Natural killer cell (primary cell): ENCODE results near the gene LRP1B. TPM values are rescaled to one million over a fixed set of nuclear protein-coding genes. Genes with fewer than 3 reads are reported as not detected.

ENCODE experiments used
- ATAC-seq, 3 donors: fragments of 150-1000 bp in 2 of 3; fragments of 200-7000 bp in 1 of 3; cut with Tn5 transposase; 1 replicate in 1 of 3; 2 replicates in 2 of 3; pipeline ENCODE4 v1.10.0; 2021; ENCODE audit warnings: mild to moderate bottlenecking in 2 of 3, moderate library complexity in 2 of 3
- DNase-seq, 2 donors: peaks; one replicate each; pipeline versions ENCODE4 v3.0.0 to v3.0.0-alpha.2; 2013 to 2021; ENCODE audit warnings: mixed read lengths in 1 of 2
- H3K27ac ChIP-seq: one replicate; pipeline ENCODE4 v1.5.1; 2013; ENCODE audit warnings: mild to moderate bottlenecking, low read length
- H3K27me3 ChIP-seq: one replicate; pipeline ENCODE4 v1.6.1; 2013; ENCODE audit warnings: low read length; ENCODE audit not compliant: control insufficient read depth, insufficient read depth
- H3K36me3 ChIP-seq: one replicate; pipeline ENCODE4 v1.6.1; 2013; ENCODE audit warnings: low read length; ENCODE audit not compliant: control insufficient read depth, insufficient read depth
- H3K4me1 ChIP-seq: one replicate; pipeline ENCODE4 v1.6.1; 2013; ENCODE audit warnings: low read length; ENCODE audit not compliant: control insufficient read depth, insufficient read depth
- H3K4me3 ChIP-seq: one replicate; pipeline ENCODE4 v1.5.1; 2013; ENCODE audit warnings: low read length
- H3K9me3 ChIP-seq: one replicate; pipeline ENCODE4 v1.6.1; 2013; ENCODE audit warnings: low read length; ENCODE audit not compliant: control insufficient read depth, insufficient read depth
- H3K27ac Mint-ChIP-seq, 2 donors: one replicate each; pipeline ENCODE4 v1.8.0; 2022; ENCODE audit warnings: mild to moderate bottlenecking in 2 of 2, mixed read lengths in 2 of 2, moderate library complexity in 1 of 2
- H3K27me3 Mint-ChIP-seq, 2 donors: one replicate each; pipeline ENCODE4 v1.8.0; 2022; ENCODE audit warnings: low read depth in 2 of 2, mixed read lengths in 2 of 2
- H3K36me3 Mint-ChIP-seq: one replicate; pipeline ENCODE4 v1.8.0; 2022; ENCODE audit warnings: mixed read lengths
- H3K4me1 Mint-ChIP-seq, 2 donors: one replicate each; pipeline ENCODE4 v1.8.0; 2022; ENCODE audit warnings: mixed read lengths in 2 of 2
- H3K4me3 Mint-ChIP-seq: one replicate; pipeline ENCODE4 v1.8.0; 2022; ENCODE audit warnings: mild to moderate bottlenecking, moderate library complexity, mixed read lengths
- H3K9me3 Mint-ChIP-seq, 2 donors: one replicate each; pipeline ENCODE4 v1.8.0; 2022; ENCODE audit warnings: mixed read lengths in 2 of 2
- CTCF ChIP-seq: fragments of 200-600 bp; IDR thresholded peaks from one replicate; pipeline ENCODE4 v1.8.0; 2022; ENCODE audit warnings: antibody characterized with exemption
- WGBS: methylation state at CpG from one replicate; pipeline ENCODE4 v1.1.7; 2013; ENCODE audit warnings: missing lambda C conversion rate; ENCODE audit not compliant: insufficient coverage; 5-methylcytosine and 5-hydroxymethylcytosine counted together
- intact Hi-C: fragments of 100-400 bp; cut with micrococcal nuclease; formaldehyde crosslinking; loops from one replicate; pipeline ENCODE4 v1.14.2; 2022
- total RNA-seq, 4 donors: library from RNA; stranded (reverse); fragments of 120-200 nt in 1 of 4; gene quantifications; one replicate each; pipeline versions ENCODE4 v1.2.3 to v1.2.4, GENCODE V29; 2013 to 2022

LRP1B gene
- total RNA-seq, 3 donors from 2014 or later (not counting 1 experiment from before 2014, with no cell fraction given), result 0.05 TPM; not detected in 2

- Histone ChIP-seq H3K4me1 (no peaks in the 10 kb centered on the region), H3K4me3 (no peak overlapping the region), H3K27me3 (no peaks in the 10 kb centered on the region), H3K9me3 (no peaks in the 10 kb centered on the region), H3K36me3 (no peaks in the 10 kb centered on the region), H3K27ac (no peak overlapping the region)
- no peaks in the 10 kb centered on the region for H3K4me1 Mint-ChIP-seq
- 77% methylated on average over 2 of the region's 2 CpGs for WGBS
- no peaks in the 10 kb centered on the region for H3K27me3 Mint-ChIP-seq
- no peak overlapping the region for H3K27ac Mint-ChIP-seq
- no peaks in the 10 kb centered on the region for H3K36me3 Mint-ChIP-seq
- H3K9me3 Mint-ChIP-seq, result peaks cover 3 to 7% of the 10 kb centered on the region in 2 donors
- intact Hi-C loops, result no loop called here
- no peak for TF ChIP-seq CTCF
- H3K4me3 Mint-ChIP-seq, result no peak overlapping the region
- DNase-seq (no peak), ATAC-seq (no peak)
Observed at GRCh38 chr2:140354544-140354943, 1776.3 kb downstream of the LRP1B start.

GRCh38 chr2:140353541-140353940 lies 1777.3 kb downstream of the LRP1B start:
- H3K4me3 ChIP-seq, result no peak overlapping the region
- ATAC-seq, result no peak

GRCh38 chr2:140351692-140352091 lies 1779.1 kb downstream of the LRP1B start:
- Mint-ChIP-seq H3K36me3 (no peaks in the 10 kb centered on the region), H3K4me1 (no peaks in the 10 kb centered on the region), H3K27me3 (no peaks in the 10 kb centered on the region), H3K27ac (no peak overlapping the region), H3K9me3 (peaks cover 3 to 7% of the 10 kb centered on the region in 2 donors), H3K4me3 (no peak overlapping the region)
- Histone ChIP-seq H3K27ac (no peak overlapping the region), H3K9me3 (no peaks in the 10 kb centered on the region), H3K4me1 (no peaks in the 10 kb centered on the region), H3K36me3 (no peaks in the 10 kb centered on the region), H3K4me3 (no peak overlapping the region), H3K27me3 (no peaks in the 10 kb centered on the region)
- intact Hi-C loops, result no loop called here
- DNase-seq (no peak), ATAC-seq (no peak)
- no peak for TF ChIP-seq CTCF
- WGBS, result 75% methylated on average over 1 of the region's 3 CpGs

More at GRCh38 chr2:140353541-140353940, 1777.3 kb downstream of the LRP1B start:
- H3K36me3 ChIP-seq, result no peaks in the 10 kb centered on the region
- Mint-ChIP-seq H3K36me3 (no peaks in the 10 kb centered on the region), H3K27ac (no peak overlapping the region), H3K4me3 (no peak overlapping the region), H3K9me3 (peaks cover 3 to 7% of the 10 kb centered on the region in 2 donors), H3K27me3 (no peaks in the 10 kb centered on the region), H3K4me1 (no peaks in the 10 kb centered on the region)
- no peak for DNase-seq
- no peaks in the 10 kb centered on the region for H3K9me3 ChIP-seq
- intact Hi-C loops, result no loop called here
- no peak for TF ChIP-seq CTCF
- 0% methylated on average over 1 of the region's 2 CpGs for WGBS
- no peaks in the 10 kb centered on the region for H3K4me1 ChIP-seq
- H3K27ac ChIP-seq, result no peak overlapping the region
- no peaks in the 10 kb centered on the region for H3K27me3 ChIP-seq

GRCh38 chr2:140349695-140350094 lies 1781.1 kb downstream of the LRP1B start:
- Histone ChIP-seq H3K4me3 (no peak overlapping the region), H3K36me3 (no peaks in the 10 kb centered on the region), H3K9me3 (no peaks in the 10 kb centered on the region), H3K27me3 (no peaks in the 10 kb centered on the region), H3K4me1 (no peaks in the 10 kb centered on the region), H3K27ac (no peak overlapping the region)
- H3K27ac Mint-ChIP-seq, result no peak overlapping the region
- no peaks in the 10 kb centered on the region for H3K4me1 Mint-ChIP-seq
- no peak for TF ChIP-seq CTCF
- intact Hi-C loops, result no loop called here
- no peaks in the 10 kb centered on the region for H3K36me3 Mint-ChIP-seq
- WGBS, result 60% methylated on average over 1 of the region's 3 CpGs
- no peak for DNase-seq
- peaks cover 8 to 10% of the 10 kb centered on the region in 2 donors for H3K9me3 Mint-ChIP-seq
- no peaks in the 10 kb centered on the region for H3K27me3 Mint-ChIP-seq
- ATAC-seq, result no peak
- no peak overlapping the region for H3K4me3 Mint-ChIP-seq
